ACC112 (cell line): Measurements from ENCODE around the gene ERVMER34-1.

Source experiments
- H2AFZ ChIP-seq: fragments of 200-600 bp; sonication (generic); one replicate; pipeline ENCODE4 v1.6.0; 2017; ENCODE audit warnings: antibody characterized with exemption, low read length; ENCODE audit not compliant: unreplicated experiment
- H3K27ac ChIP-seq: fragments of 200-600 bp; sonication (generic); 2 replicates; pipeline ENCODE4 v1.5.1; 2014; ENCODE audit warnings: low read depth, mild to moderate bottlenecking, antibody characterized with exemption, low read length, moderate library complexity
- H3K27me3 ChIP-seq: fragments of 200-600 bp; sonication (generic); 2 replicates; pipeline ENCODE4 v1.6.1; 2014; ENCODE audit warnings: mild to moderate bottlenecking, antibody characterized with exemption, low read length, moderate library complexity, mixed read lengths; ENCODE audit not compliant: insufficient read depth
- H3K36me3 ChIP-seq: fragments of 200-600 bp; sonication (generic); 2 replicates; pipeline ENCODE4 v1.6.1; 2016; ENCODE audit warnings: mild to moderate bottlenecking, antibody characterized with exemption, low read length, moderate library complexity, mixed read lengths; ENCODE audit not compliant: insufficient read depth
- H3K4me1 ChIP-seq: fragments of 200-600 bp; sonication (generic); one replicate; pipeline ENCODE4 v1.6.1; 2016; ENCODE audit warnings: low read length, mixed read lengths; ENCODE audit not compliant: insufficient read depth, unreplicated experiment, control insufficient read depth
- H3K4me3 ChIP-seq: fragments of 200-600 bp; sonication (generic); 2 replicates; pipeline ENCODE4 v1.5.1; 2014; ENCODE audit warnings: mild to moderate bottlenecking, low read depth, low read length
- H3K79me2 ChIP-seq: fragments of 200-600 bp; sonication (generic); one replicate; pipeline ENCODE4 v1.6.0; 2016; ENCODE audit warnings: low read length; ENCODE audit not compliant: control insufficient read depth, unreplicated experiment, insufficient read depth

ERVMER34-1 gene, protein sequence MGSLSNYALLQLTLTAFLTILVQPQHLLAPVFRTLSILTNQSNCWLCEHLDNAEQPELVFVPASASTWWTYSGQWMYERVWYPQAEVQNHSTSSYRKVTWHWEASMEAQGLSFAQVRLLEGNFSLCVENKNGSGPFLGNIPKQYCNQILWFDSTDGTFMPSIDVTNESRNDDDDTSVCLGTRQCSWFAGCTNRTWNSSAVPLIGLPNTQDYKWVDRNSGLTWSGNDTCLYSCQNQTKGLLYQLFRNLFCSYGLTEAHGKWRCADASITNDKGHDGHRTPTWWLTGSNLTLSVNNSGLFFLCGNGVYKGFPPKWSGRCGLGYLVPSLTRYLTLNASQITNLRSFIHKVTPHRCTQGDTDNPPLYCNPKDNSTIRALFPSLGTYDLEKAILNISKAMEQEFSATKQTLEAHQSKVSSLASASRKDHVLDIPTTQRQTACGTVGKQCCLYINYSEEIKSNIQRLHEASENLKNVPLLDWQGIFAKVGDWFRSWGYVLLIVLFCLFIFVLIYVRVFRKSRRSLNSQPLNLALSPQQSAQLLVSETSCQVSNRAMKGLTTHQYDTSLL

DNA sequence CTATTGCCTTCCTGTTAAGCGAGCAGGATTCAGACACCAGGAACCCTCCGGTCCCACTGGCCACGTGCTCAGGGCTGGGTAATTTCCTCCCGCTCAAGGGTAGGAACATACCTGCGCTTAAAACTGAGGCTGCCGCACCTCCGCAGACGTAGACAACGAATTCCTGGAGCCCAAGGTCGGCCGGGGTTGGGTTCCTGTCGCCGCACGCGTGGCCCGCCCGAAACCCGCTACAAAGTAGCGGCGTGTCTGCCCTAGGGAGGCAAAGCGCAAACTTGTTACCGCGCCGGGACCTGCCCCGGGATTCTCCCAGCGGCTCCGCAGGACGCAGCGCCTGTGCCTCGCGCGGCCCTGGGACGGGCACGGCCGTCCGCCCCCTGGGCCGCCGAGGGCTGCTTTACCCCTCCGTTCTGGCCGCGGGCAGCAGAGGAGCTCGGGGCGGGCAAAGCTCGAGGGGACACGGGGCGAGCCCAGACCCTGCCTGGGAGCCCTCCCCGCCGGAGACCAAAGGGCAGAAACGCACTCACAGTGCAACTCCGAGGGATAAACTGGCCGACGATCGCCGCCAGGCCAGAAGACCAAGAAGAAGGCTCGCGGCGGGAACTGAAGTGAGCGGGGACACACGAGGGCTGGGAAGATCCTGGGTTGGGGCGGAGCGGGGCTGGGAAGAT is at the start of gene ERVMER34-1:
TSS of gene ERVMER34-1 (minus strand) at position 607 of the 668 bp plus-strand sequence. CDS start 5,905 bp downstream, outside the sequence.
- Histone ChIP-seq H3K4me1 (no peaks in the 10 kb centered on the region), H3K4me3 (peak within 1 kb of the TSS; percentile 72), H3K36me3 (no peaks in the 10 kb centered on the region), H3K79me2 (no peaks in the 10 kb centered on the region), H2AFZ (peak within 1 kb of the TSS; percentile 45), H3K27me3 (peaks cover 21% of the 10 kb centered on the region), H3K27ac (no peak within 1 kb of the TSS)

DNA sequence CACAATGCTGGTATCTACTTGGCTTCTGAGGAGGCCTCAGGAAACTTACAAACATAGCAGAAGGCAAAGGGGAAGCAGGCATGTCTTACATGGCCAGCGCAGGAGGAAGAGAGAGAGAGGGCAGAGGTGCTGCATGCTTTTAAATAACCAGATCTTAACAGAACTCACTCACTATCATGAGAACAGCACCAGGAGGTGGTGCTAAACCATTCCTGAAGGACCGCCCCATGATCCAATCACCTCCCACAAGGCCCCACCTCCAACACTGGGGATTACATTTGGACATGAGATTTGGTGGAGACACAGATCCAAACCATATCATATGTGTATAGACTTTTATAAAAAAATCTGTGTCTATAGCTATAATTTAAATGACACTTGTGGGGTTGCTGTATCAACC is 48.6 kb upstream of the ERVMER34-1 start:
- Histone ChIP-seq H3K79me2 (no peaks in the 10 kb centered on the region), H3K27me3 (peaks cover 21% of the 10 kb centered on the region), H3K36me3 (no peaks in the 10 kb centered on the region), H3K4me1 (no peaks in the 10 kb centered on the region), H3K4me3 (no peak overlapping the region), H3K27ac (no peak overlapping the region), H2AFZ (no peak overlapping the region)

DNA sequence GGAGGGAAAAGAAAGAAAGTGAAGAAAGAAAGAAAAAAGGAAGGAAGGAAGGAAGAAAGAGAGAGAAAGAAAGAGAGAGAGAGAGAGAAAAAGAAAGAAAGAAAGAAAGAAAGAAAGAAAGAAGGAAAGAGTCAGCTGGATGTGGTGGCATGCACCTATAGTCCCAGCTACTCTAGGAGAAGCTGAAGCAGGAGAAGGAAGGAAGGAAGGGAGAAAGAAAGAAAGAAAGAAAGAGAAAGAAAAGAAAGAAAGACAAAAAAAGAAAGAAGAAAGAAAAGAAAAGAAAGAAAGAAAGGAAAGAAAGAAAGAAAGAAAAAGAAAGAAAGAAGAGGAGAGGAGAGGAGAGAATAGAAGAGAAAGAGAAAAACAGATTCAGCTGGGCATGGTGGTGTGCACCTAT is 44.3 kb upstream of the ERVMER34-1 start:
- no peaks in the 10 kb centered on the region for H3K36me3 ChIP-seq
- H3K79me2 ChIP-seq: no peaks in the 10 kb centered on the region
- H3K4me3 ChIP-seq: no peak overlapping the region
- no peak overlapping the region for H2AFZ ChIP-seq
- H3K27ac ChIP-seq: no peak overlapping the region
- no peaks in the 10 kb centered on the region for H3K4me1 ChIP-seq
- H3K27me3 ChIP-seq: 0 out of 2 replicates have a peak, but pooled peaks cover 2% of the 10 kb centered on the region

DNA sequence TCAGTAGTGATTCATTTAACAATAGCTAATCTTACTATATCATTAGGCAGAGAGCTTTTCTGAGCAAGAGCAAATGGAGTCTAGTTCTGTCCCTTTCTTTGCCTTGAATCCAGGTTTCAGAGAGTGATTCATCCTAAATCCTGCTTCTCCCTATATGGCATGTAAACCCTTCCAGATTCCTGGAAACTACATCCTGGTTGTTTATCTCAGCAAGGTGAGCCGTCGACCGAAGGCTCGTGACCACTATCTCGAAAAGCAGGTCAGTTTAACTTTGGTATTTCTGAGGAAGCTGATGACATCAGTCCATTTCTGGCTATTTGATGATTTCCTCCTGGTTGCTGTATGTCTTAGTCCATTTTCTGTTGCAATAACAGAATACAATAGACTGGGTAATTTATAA is 40.7 kb upstream of the ERVMER34-1 start:
- H3K27ac ChIP-seq: no peak overlapping the region
- H3K4me1 ChIP-seq: no peaks in the 10 kb centered on the region
- H2AFZ ChIP-seq: no peak overlapping the region
- no peaks in the 10 kb centered on the region for H3K79me2 ChIP-seq
- H3K36me3 ChIP-seq: no peaks in the 10 kb centered on the region
- no peaks in the 10 kb centered on the region for H3K27me3 ChIP-seq
- H3K4me3 ChIP-seq: no peak overlapping the region

DNA sequence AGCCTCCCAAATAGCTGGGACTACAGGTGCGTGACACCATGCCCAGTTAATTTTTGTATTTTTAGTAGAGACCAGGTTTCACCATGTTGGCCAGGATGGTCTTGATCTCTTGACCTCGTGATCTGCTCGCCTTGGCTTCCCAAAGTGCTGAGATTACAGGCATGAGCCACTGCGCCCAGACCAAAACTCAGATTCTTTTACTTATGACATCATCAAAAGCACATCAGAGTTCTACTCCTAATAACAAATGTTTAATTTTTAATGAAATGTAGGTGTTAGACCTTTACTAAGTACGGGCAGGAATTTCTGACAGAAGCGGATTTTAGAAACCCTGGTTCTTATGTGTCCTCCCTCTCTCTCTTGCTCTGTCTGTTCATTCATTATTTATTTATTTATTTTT is 38.5 kb upstream of the ERVMER34-1 start:
- H3K4me1 ChIP-seq: no peaks in the 10 kb centered on the region
- no peaks in the 10 kb centered on the region for H3K79me2 ChIP-seq
- no peaks in the 10 kb centered on the region for H3K36me3 ChIP-seq
- no peak overlapping the region for H3K27ac ChIP-seq
- H2AFZ ChIP-seq: no peak overlapping the region
- peaks cover 10% of the 10 kb centered on the region; the same call in 1 of the 2 replicates for H3K27me3 ChIP-seq
- no peak overlapping the region for H3K4me3 ChIP-seq

DNA sequence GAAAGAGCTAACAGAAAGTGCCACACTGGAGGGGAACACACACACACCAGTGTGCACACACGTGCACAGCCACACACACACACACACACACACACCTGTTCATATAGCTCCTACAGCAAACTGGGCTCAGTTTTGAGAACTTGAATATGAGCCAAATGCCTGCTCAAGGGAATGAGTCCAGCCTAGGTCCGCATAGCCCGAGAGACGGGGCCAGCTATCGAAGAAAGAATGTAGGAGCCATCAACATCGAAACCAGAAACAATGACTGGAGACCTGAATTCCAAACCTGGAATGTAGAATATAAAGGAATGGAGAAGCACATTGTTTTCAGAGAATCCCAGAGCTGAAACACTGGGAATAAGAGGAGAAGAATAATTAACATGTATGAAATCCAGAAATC is 37.6 kb upstream of the ERVMER34-1 start:
- H3K27ac ChIP-seq: no peak overlapping the region

DNA sequence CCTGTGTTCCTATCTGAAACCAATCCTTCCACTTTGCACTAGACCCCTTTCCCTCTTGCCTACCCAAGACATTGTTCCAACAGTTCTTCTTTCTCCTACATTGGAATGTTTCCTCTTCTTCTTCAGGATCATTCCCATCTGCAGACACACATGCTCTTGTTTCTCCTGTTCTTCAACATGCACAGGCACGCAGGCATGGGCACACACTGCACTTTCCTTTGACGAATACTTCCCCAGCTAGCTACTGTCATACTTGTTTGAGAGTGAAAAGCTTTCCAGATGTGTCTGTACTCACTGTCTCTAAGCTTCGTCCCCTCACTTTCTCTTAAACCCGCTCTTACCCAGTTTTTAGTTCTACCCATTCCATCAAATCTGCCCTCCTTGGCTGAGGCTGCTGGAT is 31.8 kb upstream of the ERVMER34-1 start:
- Histone ChIP-seq H3K27me3 (peaks cover 15% of the 10 kb centered on the region; the same call in 1 of the 2 replicates), H3K79me2 (no peaks in the 10 kb centered on the region), H2AFZ (no peak overlapping the region), H3K27ac (no peak overlapping the region), H3K36me3 (no peaks in the 10 kb centered on the region), H3K4me3 (no peak overlapping the region), H3K4me1 (no peaks in the 10 kb centered on the region)

More for the DNA sequence above, 37.6 kb upstream of the ERVMER34-1 start:
- Histone ChIP-seq H3K36me3 (no peaks in the 10 kb centered on the region), H2AFZ (no peak overlapping the region), H3K27me3 (peaks cover 10% of the 10 kb centered on the region; the same call in 1 of the 2 replicates), H3K4me3 (no peak overlapping the region), H3K79me2 (no peaks in the 10 kb centered on the region), H3K4me1 (no peaks in the 10 kb centered on the region)

DNA sequence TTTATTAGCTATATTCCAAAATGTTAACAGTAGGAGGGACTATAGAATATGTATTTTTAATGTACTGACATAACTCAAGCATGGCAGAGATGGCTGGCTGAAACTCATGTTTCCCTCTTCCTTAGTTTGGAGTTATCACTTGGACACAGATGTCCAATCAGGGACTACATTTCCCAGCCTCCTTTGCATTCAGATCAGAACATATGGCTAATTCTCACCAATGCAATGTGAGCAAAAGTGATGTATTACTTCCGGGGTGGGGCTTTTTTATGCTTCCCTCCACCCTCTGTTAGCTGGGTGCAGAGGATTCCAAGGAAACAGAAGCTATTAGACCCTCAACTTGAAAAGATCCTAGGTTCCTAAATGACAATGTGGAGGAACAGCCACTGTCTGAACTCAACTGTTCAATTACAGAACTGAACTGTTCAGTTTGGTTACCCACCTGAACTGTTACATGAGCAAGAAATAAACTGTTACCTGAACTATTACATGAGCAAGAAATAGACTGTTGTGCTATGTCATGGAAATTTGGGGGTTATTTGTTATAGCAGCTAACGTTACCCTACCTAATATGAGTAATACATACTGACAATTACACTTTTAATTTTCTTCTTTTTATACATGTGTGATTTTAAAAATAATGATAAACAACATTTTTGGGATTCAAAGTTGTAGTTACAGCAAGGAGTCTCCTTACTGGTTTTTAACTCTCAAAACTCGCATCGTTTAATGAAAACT is 29.6 kb upstream of the ERVMER34-1 start:
- Histone ChIP-seq H2AFZ (no peak overlapping the region), H3K4me3 (no peak overlapping the region), H3K79me2 (no peaks in the 10 kb centered on the region), H3K4me1 (no peaks in the 10 kb centered on the region), H3K36me3 (no peaks in the 10 kb centered on the region), H3K27me3 (peaks cover 26% of the 10 kb centered on the region), H3K27ac (no peak overlapping the region)

DNA sequence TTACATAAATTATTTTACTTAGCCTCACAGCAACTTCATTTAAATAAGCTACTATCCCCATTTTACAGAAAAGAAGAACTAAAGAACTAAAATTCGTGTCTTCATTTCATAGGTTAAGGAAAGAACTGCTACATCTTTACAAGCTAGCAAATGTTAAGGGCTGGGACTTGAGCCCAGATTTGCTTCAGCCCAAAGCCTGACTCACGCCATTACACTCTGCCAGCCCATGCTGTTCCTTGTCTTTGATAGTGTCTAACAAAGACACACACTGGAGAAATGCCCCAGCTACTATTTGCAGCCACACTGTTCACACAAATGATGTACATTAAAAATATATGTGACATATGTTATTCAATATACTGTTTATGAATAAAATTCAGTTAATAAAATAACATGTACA is 29.0 kb upstream of the ERVMER34-1 start:
- Histone ChIP-seq H3K4me1 (no peaks in the 10 kb centered on the region), H3K27ac (no peak overlapping the region), H3K36me3 (no peaks in the 10 kb centered on the region), H3K27me3 (peaks cover 27% of the 10 kb centered on the region), H2AFZ (no peak overlapping the region), H3K79me2 (no peaks in the 10 kb centered on the region), H3K4me3 (no peak overlapping the region)

DNA sequence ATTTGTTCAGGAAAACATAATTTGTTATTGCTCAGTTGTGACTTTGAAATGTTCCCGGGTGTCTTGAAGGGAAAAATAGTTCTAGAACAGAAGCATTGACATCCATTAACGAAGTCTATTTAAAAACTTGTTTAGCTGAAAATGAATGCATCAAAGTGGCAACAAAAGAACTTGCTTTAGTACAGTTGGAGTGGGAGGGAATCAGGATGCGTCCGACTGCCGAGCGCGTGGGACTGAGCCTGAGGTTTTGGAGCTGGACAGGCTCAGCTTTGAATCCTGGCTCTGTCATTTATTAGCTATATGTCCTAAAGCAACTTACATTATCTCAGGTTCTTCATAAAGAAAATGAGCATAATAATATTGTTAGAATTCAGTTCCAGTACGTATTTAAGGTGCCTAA is 9.0 kb upstream of the ERVMER34-1 start:
- Histone ChIP-seq H3K36me3 (no peaks in the 10 kb centered on the region), H3K4me3 (no peak overlapping the region), H2AFZ (no peak overlapping the region), H3K27me3 (peaks cover 41% of the 10 kb centered on the region), H3K4me1 (no peaks in the 10 kb centered on the region), H3K27ac (no peak overlapping the region), H3K79me2 (no peaks in the 10 kb centered on the region)
